Loucy (cell line): ENCODE measurements around the gene KDM7A.

ENCODE experiments used
- H2AFZ ChIP-seq: fragments of 200-600 bp; sonication (generic); 2 replicates; pipeline ENCODE4 v1.6.0; 2016; ENCODE audit warnings: antibody characterized with exemption, mild to moderate bottlenecking, low read length, moderate library complexity
- H3F3A ChIP-seq: fragments of 200-600 bp; 2 replicates; pipeline ENCODE4 v1.6.0; 2016; ENCODE audit warnings: antibody characterized with exemption, low read depth, mild to moderate bottlenecking
- H3K27me3 ChIP-seq: fragments of 200-600 bp; sonication (generic); 2 replicates; pipeline ENCODE4 v1.6.1; 2014; ENCODE audit warnings: low read length, mild to moderate bottlenecking; ENCODE audit not compliant: insufficient read depth, poor library complexity, severe bottlenecking
- H3K36me3 ChIP-seq: fragments of 200-600 bp; sonication (generic); 2 replicates; pipeline ENCODE4 v1.6.1; 2016; ENCODE audit warnings: low read length; ENCODE audit not compliant: insufficient read depth
- H3K4me1 ChIP-seq: fragments of 200-600 bp; sonication (generic); 2 replicates; pipeline ENCODE4 v1.5.1; 2014; ENCODE audit warnings: low read length, mild to moderate bottlenecking; ENCODE audit not compliant: insufficient read depth, poor library complexity, severe bottlenecking
- H3K4me2 ChIP-seq: fragments of 200-600 bp; sonication (generic); 2 replicates; pipeline ENCODE4 v1.6.0; 2014; ENCODE audit warnings: antibody characterized with exemption, low read length, low read depth, mild to moderate bottlenecking; ENCODE audit not compliant: poor library complexity, severe bottlenecking
- H3K4me3 ChIP-seq: fragments of 200-600 bp; sonication (generic); 2 replicates; pipeline ENCODE4 v1.5.1; 2014; ENCODE audit warnings: low read length, mild to moderate bottlenecking, mixed read lengths; ENCODE audit not compliant: poor library complexity, severe bottlenecking
- H3K79me2 ChIP-seq: fragments of 200-600 bp; sonication (generic); 2 replicates; pipeline ENCODE4 v1.6.1; 2014; ENCODE audit warnings: low read length; ENCODE audit not compliant: insufficient read depth
- H3K9ac ChIP-seq: fragments of 200-600 bp; sonication (generic); 2 replicates; pipeline ENCODE4 v1.6.0; 2014; ENCODE audit warnings: mild to moderate bottlenecking, low read depth, low read length, moderate library complexity; ENCODE audit not compliant: poor library complexity, severe bottlenecking
- H3K9me2 ChIP-seq: fragments of 200-600 bp; sonication (generic); replicated peaks from 2 replicates; pipeline ENCODE4 v1.6.1; 2016; ENCODE audit warnings: low read depth, low read length, mixed read lengths
- H3K9me3 ChIP-seq: fragments of 200-600 bp; sonication (generic); 2 replicates; pipeline ENCODE4 v1.6.1; 2014; ENCODE audit warnings: mild to moderate bottlenecking, antibody characterized with exemption, low read length, low read depth; ENCODE audit not compliant: insufficient read depth
- H4K20me1 ChIP-seq: fragments of 200-600 bp; sonication (generic); 2 replicates; pipeline ENCODE4 v1.6.0; 2014; ENCODE audit warnings: antibody characterized with exemption, low read length, mild to moderate bottlenecking; ENCODE audit not compliant: insufficient read depth, poor library complexity, severe bottlenecking
- CTCF ChIP-seq: fragments of 200-600 bp; sonication (generic); conservative IDR thresholded peaks from 2 replicates; pipeline ENCODE4 v1.5.1; 2014; ENCODE audit warnings: mild to moderate bottlenecking, antibody characterized with exemption, low read length
- EZH2phosphoT487 ChIP-seq: fragments of 200-600 bp; IDR thresholded peaks from 2 replicates; pipeline ENCODE4 v1.6.1; 2018; ENCODE audit warnings: antibody characterized with exemption, mild to moderate bottlenecking, moderate library complexity, borderline replicate concordance

KDM7A gene

DNA sequence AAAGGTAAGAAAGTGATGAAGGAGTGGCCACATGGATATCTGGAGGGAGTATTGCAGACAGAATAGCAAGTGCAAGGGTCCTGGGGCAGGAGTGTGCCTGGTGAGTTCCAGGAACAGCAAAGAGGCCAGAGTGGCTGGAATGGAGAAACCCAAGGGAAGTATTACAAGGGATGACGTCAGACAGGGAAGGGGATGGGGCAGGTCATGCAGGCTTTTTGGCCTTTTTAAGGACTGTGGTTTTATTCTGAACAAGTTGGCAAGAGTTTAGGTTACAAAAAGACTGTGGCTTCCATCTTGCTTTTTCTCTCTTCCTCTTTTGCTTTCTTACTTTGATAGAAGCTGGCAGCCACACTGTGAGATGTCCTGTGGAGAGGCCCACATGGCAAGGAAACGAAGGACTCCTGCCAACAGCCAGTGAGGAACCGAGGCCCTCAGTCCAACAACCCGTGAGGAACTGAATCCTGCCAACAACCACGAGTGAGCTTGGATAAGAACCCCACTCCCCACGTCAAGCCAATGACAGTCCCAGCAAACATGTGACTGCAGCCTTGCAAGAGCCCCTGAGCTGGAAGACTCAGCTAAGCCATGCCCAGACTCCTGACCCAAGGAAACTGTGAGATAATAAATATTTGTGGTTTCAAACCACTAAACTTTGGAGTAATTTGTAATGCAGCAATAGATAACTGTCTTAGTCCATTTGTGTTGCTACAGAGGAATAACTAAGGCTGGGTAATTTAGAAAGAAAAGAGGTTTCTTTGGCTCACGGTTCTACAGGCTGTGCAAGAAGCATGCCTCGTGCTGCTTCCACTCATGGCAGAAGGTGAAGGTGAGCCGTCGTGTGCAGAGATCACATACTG is 19.8 kb upstream of the KDM7A start:
- Histone ChIP-seq H3F3A (no peaks in the 10 kb centered on the region), H3K27me3 (no peaks in the 10 kb centered on the region), H3K9ac (no peak overlapping the region), H3K79me2 (no peaks in the 10 kb centered on the region), H3K4me3 (no peak overlapping the region), H3K4me2 (no peak overlapping the region), H3K4me1 (no peaks in the 10 kb centered on the region), H3K36me3 (no peaks in the 10 kb centered on the region), H3K9me3 (no peaks in the 10 kb centered on the region), H4K20me1 (no peaks in the 10 kb centered on the region), H3K9me2 (no peaks in the 10 kb centered on the region), H2AFZ (no peak overlapping the region)
- TF ChIP-seq CTCF = no peak
- no peak for TF ChIP-seq EZH2phosphoT487

DNA sequence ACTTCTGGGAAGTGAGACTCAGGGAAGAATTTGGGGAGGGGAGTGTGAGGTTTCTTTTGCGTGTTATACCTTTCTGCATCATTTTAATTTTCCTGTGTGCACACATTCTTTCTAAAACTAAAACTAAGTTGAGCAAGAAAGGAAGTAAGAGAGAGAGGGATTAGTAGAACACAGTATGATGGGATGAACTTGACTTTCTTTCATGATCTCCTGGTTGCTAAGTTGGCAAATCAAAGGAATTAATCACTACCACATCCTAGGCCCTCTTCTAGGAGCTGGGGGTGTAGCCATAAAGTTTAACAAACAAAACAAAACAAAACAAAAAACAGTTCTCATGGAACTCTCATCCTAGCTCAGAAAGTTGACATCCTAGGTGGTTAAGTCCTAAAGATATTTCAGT is 19.1 kb upstream of the KDM7A start:
- no peaks in the 10 kb centered on the region for H3F3A ChIP-seq
- no peak overlapping the region for H3K4me2 ChIP-seq
- H3K9me3 ChIP-seq = no peaks in the 10 kb centered on the region
- no peaks in the 10 kb centered on the region for H3K9me2 ChIP-seq
- H4K20me1 ChIP-seq = no peaks in the 10 kb centered on the region
- H3K4me3 ChIP-seq = no peak overlapping the region
- no peak overlapping the region for H3K9ac ChIP-seq
- H3K27me3 ChIP-seq = no peaks in the 10 kb centered on the region
- no peaks in the 10 kb centered on the region for H3K79me2 ChIP-seq
- H3K4me1 ChIP-seq = no peaks in the 10 kb centered on the region
- H3K36me3 ChIP-seq = no peaks in the 10 kb centered on the region
- H2AFZ ChIP-seq = no peak overlapping the region
- TF ChIP-seq CTCF (no peak), EZH2phosphoT487 (no peak)

- Histone ChIP-seq H3F3A (no peaks in the 10 kb centered on the region), H3K9me3 (no peaks in the 10 kb centered on the region), H2AFZ (no peak overlapping the region), H3K4me1 (no peaks in the 10 kb centered on the region), H3K9ac (no peak overlapping the region), H3K4me2 (no peak overlapping the region), H3K27me3 (no peaks in the 10 kb centered on the region), H3K79me2 (no peaks in the 10 kb centered on the region), H3K36me3 (no peaks in the 10 kb centered on the region), H3K4me3 (no peak overlapping the region), H4K20me1 (no peaks in the 10 kb centered on the region), H3K9me2 (no peaks in the 10 kb centered on the region)
- TF ChIP-seq CTCF = no peak
- no peak for TF ChIP-seq EZH2phosphoT487
Measured at GRCh38 chr7:140192620-140193019, 15.8 kb upstream of the KDM7A start.
